PC-3 (cell line): ENCODE results near the gene SMIM32. TPM values are rescaled to one million over a fixed set of nuclear protein-coding genes. Genes with fewer than 3 reads are reported as not detected.

ENCODE experiments used
- ATAC-seq: fragments of 200-7000 bp; cut with Tn5 transposase; 2 replicates; pipeline ENCODE4 v1.9.1; 2020; ENCODE audit warnings: mild to moderate bottlenecking, moderate library complexity
- BruUV-seq: library from RNA; stranded (reverse); fragments of 400-500 nt; replicated peaks from 2 replicates; lab custom pipeline; 2021; lab: Mats Ljungman, UMichigan
- CTCF ChIA-PET: fragments of 300-600 bp; sonication (Branson Sonifier 250); formaldehyde crosslinking; loops from one replicate; lab custom pipeline; 2022; ENCODE audit warnings: antibody characterized with exemption; lab: Charles Lee
- POLR2A ChIA-PET: fragments of 300-600 bp; sonication (Branson Sonifier 250); formaldehyde crosslinking; loops from one replicate; lab custom pipeline; 2022; ENCODE audit warnings: antibody characterized with exemption; ENCODE audit not compliant: unreplicated experiment; lab: Charles Lee
- DNase-seq: peaks from one replicate; pipeline ENCODE4 v3.0.0-alpha.2; 2015
- H2AFZ ChIP-seq: fragments of 300-600 bp; sonication (generic); 2 replicates; pipeline ENCODE4 v1.6.0; 2016; ENCODE audit warnings: antibody characterized with exemption, low read length
- H3F3A ChIP-seq: fragments of 300-600 bp; sonication (generic); one replicate; pipeline ENCODE4 v1.6.0; 2017; ENCODE audit warnings: antibody characterized with exemption, low read length, control low read depth, mild to moderate bottlenecking; ENCODE audit not compliant: unreplicated experiment
- H3K27ac ChIP-seq: fragments of 300-600 bp; sonication (generic); 2 replicates; pipeline ENCODE4 v1.5.1; 2016; ENCODE audit warnings: mild to moderate bottlenecking, low read length
- H3K27me3 ChIP-seq: fragments of 300-600 bp; sonication (generic); 2 replicates; pipeline ENCODE4 v1.6.1; 2016; ENCODE audit warnings: low read length, mixed read lengths
- H3K36me3 ChIP-seq: fragments of 300-600 bp; sonication (generic); 2 replicates; pipeline ENCODE4 v1.6.1; 2016; ENCODE audit warnings: low read depth, mixed run types, low read length, mixed read lengths
- H3K4me1 ChIP-seq: fragments of 300-600 bp; sonication (generic); 2 replicates; pipeline ENCODE4 v1.5.1; 2016; ENCODE audit warnings: low read length; ENCODE audit not compliant: insufficient read depth
- H3K4me2 ChIP-seq: fragments of 300-600 bp; sonication (generic); 2 replicates; pipeline ENCODE4 v1.6.0; 2016; ENCODE audit warnings: low read length
- H3K4me3 ChIP-seq: fragments of 300-600 bp; sonication (generic); 2 replicates; pipeline ENCODE4 v1.5.1; 2016; ENCODE audit warnings: mild to moderate bottlenecking, low read length, mixed read lengths
- H3K79me2 ChIP-seq: fragments of 300-600 bp; sonication (generic); 2 replicates; pipeline ENCODE4 v1.6.1; 2017; ENCODE audit warnings: low read length, mixed read lengths
- H3K9ac ChIP-seq: fragments of 300-600 bp; sonication (generic); 2 replicates; pipeline ENCODE4 v1.6.0; 2016; ENCODE audit warnings: mild to moderate bottlenecking, low read length
- H3K9me2 ChIP-seq: fragments of 300-600 bp; sonication (generic); replicated peaks from 2 replicates; pipeline ENCODE4 v1.6.1; 2016; ENCODE audit warnings: mixed run types, low read length, mixed read lengths
- H3K9me3 ChIP-seq: fragments of 300-600 bp; sonication (generic); 2 replicates; pipeline ENCODE4 v1.6.1; 2016; ENCODE audit warnings: low read length, mixed read lengths
- H4K20me1 ChIP-seq: fragments of 300-600 bp; sonication (generic); 2 replicates; pipeline ENCODE4 v1.6.1; 2016; ENCODE audit warnings: low read length, mixed read lengths
- EZH2 ChIP-seq: fragments of 300-600 bp; sonication (generic); IDR thresholded peaks from one replicate; pipeline ENCODE4 v1.6.1; 2017; ENCODE audit warnings: antibody characterized with exemption, mild to moderate bottlenecking, low read length; ENCODE audit not compliant: unreplicated experiment
- EZH2phosphoT487 ChIP-seq: fragments of 300-600 bp; sonication (generic); IDR thresholded peaks from 2 replicates; pipeline ENCODE4 v1.6.1; 2018; ENCODE audit warnings: mild to moderate bottlenecking, antibody characterized with exemption, low read length, borderline replicate concordance
- intact Hi-C: fragments of 100-400 bp; cut with micrococcal nuclease; formaldehyde crosslinking; loops from 2 replicates; pipeline ENCODE4 v1.9.0; 2023
- total RNA-seq: library from RNA; depleted of rRNA; stranded (reverse); fragments of >200 nt; gene quantifications from 2 replicates; pipeline ENCODE4 v1.2.3, GENCODE V29; 2014
- TF ChIP-seq, protein P1 (sequence below): fragments of 300-600 bp; sonication (generic); conservative IDR thresholded peaks from 2 replicates; pipeline ENCODE4 v1.5.1; 2017; ENCODE audit warnings: antibody characterized with exemption, low read depth, mild to moderate bottlenecking, low read length

The SMIM32 gene
- total RNA-seq, 1 experiment from 2014 or later: not detected

DNA sequence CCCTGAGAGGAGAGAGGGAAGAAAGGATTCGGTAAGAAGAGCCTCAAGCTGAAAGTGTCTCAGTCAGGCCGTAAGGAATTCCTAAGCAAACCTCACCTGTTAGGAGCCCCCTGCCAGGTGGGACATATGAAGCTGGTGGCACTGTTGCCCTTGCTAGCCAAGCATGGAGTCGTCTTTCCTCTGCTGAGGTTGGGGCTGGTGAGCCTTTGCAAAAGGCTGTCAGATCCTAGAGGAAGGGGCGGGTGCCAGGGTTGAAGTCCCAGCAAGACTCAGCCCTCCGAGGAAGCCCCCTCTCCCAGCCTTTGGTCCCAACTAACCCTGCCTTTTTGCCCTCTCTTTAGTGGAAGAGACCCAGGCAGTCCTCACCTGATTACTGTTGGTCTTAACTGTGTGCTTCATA is 5.5 kb upstream of the SMIM32 start:
- Histone ChIP-seq H3K4me2 (no peak overlapping the region), H3K9me3 (no peaks in the 10 kb centered on the region), H3K9ac (no peak overlapping the region), H2AFZ (no peak overlapping the region), H3K4me1 (no peaks in the 10 kb centered on the region), H3K27ac (no peak overlapping the region), H3F3A (no peaks in the 10 kb centered on the region), H3K79me2 (no peaks in the 10 kb centered on the region), H4K20me1 (no peaks in the 10 kb centered on the region), H3K36me3 (no peaks in the 10 kb centered on the region), H3K27me3 (no peaks in the 10 kb centered on the region), H3K4me3 (no peak overlapping the region), H3K9me2 (no peaks in the 10 kb centered on the region)
- POLR2A ChIA-PET: no interaction called here
- CTCF ChIA-PET: no interaction called here
- ATAC-seq: no peak
- intact Hi-C loops: no loop called here
- TF ChIP-seq EZH2 (no peak), EZH2phosphoT487 (no peak)
- TF ChIP-seq, protein P1, sequence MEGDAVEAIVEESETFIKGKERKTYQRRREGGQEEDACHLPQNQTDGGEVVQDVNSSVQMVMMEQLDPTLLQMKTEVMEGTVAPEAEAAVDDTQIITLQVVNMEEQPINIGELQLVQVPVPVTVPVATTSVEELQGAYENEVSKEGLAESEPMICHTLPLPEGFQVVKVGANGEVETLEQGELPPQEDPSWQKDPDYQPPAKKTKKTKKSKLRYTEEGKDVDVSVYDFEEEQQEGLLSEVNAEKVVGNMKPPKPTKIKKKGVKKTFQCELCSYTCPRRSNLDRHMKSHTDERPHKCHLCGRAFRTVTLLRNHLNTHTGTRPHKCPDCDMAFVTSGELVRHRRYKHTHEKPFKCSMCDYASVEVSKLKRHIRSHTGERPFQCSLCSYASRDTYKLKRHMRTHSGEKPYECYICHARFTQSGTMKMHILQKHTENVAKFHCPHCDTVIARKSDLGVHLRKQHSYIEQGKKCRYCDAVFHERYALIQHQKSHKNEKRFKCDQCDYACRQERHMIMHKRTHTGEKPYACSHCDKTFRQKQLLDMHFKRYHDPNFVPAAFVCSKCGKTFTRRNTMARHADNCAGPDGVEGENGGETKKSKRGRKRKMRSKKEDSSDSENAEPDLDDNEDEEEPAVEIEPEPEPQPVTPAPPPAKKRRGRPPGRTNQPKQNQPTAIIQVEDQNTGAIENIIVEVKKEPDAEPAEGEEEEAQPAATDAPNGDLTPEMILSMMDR: no peak
- no peak for DNase-seq
- no TSS peak for BruUV-seq

DNA sequence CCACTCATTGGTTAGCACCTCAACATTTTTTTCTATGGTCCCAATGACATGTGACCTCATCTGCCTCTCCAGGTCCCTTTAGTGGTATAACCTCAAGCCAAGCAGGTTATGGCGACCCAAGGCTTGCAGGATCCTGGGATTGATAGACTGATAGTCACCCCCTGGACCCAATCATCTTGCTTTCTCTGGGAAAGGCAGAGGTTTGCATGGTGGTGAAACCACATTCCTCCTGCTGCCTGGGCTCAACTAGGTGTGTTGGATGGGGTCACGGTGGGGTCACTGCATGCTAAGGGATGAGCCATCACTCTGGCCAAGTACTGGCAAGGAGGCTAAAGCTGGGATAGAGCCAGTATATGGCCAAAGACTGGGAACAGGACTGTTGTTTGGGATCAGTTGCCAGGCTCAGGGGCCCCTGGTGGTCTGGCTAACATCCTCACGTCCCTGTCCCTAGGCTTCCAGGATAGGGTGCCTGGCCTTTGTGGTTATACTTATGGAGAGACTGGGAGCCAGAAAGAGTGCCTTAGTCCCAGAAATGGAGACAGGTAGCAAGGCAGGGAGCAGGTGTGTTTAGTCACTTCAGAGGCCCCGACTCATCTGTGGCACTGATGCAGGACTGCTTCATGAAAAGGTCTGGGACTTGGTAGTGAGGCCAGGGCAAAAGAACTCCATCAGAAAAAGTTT is 4.6 kb upstream of the SMIM32 start:
- Histone ChIP-seq H2AFZ (no peak overlapping the region), H3K9ac (no peak overlapping the region), H3K9me2 (no peaks in the 10 kb centered on the region), H3K4me2 (no peak overlapping the region), H3K27ac (no peak overlapping the region), H3K9me3 (no peaks in the 10 kb centered on the region), H3K27me3 (no peaks in the 10 kb centered on the region), H3F3A (no peaks in the 10 kb centered on the region), H3K36me3 (no peaks in the 10 kb centered on the region), H3K79me2 (no peaks in the 10 kb centered on the region), H3K4me1 (no peaks in the 10 kb centered on the region), H4K20me1 (no peaks in the 10 kb centered on the region), H3K4me3 (no peak overlapping the region)
- no peak for ATAC-seq
- DNase-seq: no peak
- BruUV-seq: no TSS peak
- POLR2A ChIA-PET: no interaction called here
- TF ChIP-seq EZH2phosphoT487 (no peak), EZH2 (no peak)
- TF ChIP-seq, protein P1: no peak
- CTCF ChIA-PET: no interaction called here
- intact Hi-C loops: no loop called here
